D721Med (cell line): ENCODE data around the gene CNFN.
"Not testable (repeated sequence)": the region's sequence is repeated elsewhere in the genome, so short reads cannot be mapped to it uniquely, and the experiment has no call there.

Source experiments
- DNase-seq: peaks from one replicate; pipeline ENCODE4 v3.0.0; 2011; ENCODE audit warnings: low spot score; ENCODE audit not compliant: insufficient read length
- FAIRE-seq: peaks from 2 replicates; lab custom pipeline; 2011; peaks lifted over from hg19 to GRCh38; lab: Jason Lieb, UNC
- TF ChIP-seq, protein P1 (sequence below): IDR thresholded peaks from 2 replicates; pipeline ENCODE4 v1.5.1; 2012; ENCODE audit warnings: mild to moderate bottlenecking, control low read depth; ENCODE audit not compliant: insufficient read depth; ENCODE audit errors: missing control alignments

CNFN gene

DNA sequence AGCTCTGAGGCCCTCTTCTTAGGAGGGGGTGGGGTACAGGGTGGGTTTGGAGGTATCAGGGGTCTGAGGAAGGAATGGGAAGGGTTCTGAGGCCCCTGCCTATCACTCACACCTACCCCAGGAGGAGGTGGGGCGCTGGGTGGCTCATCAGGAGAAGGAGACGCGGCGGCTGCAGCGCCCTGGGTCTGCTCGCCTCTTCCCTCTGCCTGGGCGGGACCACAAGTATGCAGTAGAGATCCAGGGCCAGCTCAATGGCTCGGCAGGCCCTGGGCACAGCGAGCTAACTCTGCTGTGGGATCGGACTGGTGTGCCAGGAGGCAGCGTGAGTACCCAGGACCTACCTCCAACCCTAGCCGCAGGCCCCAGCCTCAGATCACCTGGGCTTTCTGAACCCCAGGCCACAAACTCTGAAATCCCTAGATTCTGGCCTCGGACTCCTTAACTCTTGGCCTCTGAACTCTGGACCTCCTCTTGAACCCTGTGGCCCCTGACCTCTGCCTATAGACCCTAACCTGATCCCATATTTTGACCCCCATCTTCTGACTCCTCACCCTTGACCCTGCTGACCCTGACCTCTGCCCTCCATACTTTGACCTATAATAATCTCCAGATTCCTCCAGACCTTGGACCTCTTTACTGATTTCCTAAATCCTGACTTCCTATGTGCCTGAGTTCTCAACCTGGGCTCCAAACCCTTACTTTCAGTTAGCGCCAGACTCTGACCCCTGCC lies 40.6 kb downstream of the CNFN start:
- DNase-seq (no peak), FAIRE-seq (no peak)
- TF ChIP-seq, protein P1, sequence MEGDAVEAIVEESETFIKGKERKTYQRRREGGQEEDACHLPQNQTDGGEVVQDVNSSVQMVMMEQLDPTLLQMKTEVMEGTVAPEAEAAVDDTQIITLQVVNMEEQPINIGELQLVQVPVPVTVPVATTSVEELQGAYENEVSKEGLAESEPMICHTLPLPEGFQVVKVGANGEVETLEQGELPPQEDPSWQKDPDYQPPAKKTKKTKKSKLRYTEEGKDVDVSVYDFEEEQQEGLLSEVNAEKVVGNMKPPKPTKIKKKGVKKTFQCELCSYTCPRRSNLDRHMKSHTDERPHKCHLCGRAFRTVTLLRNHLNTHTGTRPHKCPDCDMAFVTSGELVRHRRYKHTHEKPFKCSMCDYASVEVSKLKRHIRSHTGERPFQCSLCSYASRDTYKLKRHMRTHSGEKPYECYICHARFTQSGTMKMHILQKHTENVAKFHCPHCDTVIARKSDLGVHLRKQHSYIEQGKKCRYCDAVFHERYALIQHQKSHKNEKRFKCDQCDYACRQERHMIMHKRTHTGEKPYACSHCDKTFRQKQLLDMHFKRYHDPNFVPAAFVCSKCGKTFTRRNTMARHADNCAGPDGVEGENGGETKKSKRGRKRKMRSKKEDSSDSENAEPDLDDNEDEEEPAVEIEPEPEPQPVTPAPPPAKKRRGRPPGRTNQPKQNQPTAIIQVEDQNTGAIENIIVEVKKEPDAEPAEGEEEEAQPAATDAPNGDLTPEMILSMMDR: no peak

- no peak for DNase-seq
- TF ChIP-seq, protein P1: no peak
- no peak for FAIRE-seq
Observed at GRCh38 chr19:42348211-42348610, 41.9 kb downstream of the CNFN start.

- DNase-seq: no peak
- FAIRE-seq: no peak
Observed at GRCh38 chr19:42345191-42345812, 44.8 kb downstream of the CNFN start.

DNA sequence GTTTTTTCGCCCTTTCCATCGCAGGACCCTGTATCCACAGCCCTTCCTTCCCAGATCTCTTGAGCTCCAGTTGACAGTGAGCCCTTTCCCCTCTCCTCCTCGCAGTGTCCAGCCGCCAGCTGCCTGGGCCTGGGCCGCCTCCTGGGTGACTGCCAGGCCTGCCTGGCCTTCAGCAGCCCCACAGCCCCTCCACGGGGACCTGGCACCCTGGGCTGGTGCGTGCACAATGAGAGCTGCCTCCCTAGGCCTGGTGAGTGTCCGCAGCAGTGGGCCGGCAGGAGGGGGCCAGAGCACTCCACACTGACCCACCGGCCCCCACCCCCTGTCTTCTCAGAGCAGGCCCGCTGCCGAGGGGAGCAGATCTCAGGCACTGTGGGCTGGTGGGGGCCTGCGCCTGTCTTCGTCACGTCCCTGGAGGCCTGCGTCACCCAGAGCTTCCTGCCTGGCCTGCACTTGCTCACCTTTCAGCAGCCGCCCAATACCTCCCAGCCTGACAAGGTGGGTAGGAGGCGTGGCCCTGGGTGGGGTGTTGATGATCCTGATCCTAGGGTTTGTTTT lies 45.7 kb downstream of the CNFN start:
- TF ChIP-seq, protein P1: no peak
- FAIRE-seq: no peak
- no peak for DNase-seq

More at GRCh38 chr19:42345191-42345812, 44.8 kb downstream of the CNFN start:
- TF ChIP-seq, protein P1: no peak

- TF ChIP-seq, protein P1: no peak
- FAIRE-seq (no peak), DNase-seq (no peak)
Observed at GRCh38 chr19:42343344-42344110, 46.6 kb downstream of the CNFN start.

DNA sequence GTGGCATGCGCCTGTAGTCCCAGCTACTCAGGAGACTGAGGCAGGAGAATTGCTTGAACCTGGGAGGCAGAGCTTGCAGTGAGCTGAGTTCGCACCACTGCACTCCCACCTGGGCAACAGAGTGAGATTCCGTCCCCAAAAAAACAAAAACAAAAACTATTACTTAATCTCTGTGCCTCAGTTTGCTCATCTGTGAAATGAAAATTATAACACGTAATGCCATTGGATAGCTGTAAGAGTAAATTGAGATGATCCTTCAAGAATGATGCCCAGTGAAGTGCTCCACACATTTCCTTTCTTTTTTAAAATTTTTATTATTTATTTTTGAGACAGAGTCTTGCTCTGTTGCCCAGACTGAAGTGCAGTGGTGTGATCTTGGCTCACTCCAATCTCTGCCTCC lies 50.2 kb downstream of the CNFN start:
- not testable (repeated sequence) for FAIRE-seq, DNase-seq

DNA sequence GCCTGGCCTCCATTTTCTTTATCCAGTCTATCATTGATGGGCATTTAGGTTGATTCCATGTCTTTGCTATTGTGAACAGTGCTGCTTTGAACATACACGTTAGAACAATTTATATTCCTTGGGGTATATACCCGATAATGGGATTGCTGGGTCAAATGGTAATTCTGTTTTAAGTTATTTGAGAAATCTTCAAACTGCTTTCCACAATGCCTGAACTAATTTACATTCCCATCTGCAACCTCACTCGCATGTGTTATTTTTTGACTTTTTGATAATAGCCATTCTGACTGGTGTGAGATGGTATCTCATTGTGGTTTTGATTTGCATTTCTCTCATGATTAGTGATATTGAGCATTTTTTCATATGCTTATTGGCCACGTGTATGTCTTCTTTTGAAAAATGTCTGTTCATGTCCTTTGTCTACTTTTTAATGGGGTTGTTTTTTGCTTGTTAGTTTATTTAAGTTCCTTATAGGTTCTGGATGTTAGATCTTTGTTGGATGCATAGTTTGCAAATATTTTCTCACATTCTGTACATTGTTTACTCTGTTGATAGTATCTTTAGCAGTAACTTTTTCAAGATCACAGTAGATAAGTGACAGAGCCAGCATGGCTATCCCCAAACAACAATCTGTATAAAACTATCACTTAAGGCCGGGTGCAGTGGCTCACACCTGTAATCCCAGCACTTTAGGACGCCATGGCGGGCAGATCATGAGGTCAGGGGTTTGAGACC lies 50.8 kb downstream of the CNFN start:
- not testable (repeated sequence) for DNase-seq, FAIRE-seq
